ENCODE data around the gene KLF16.

DNA sequence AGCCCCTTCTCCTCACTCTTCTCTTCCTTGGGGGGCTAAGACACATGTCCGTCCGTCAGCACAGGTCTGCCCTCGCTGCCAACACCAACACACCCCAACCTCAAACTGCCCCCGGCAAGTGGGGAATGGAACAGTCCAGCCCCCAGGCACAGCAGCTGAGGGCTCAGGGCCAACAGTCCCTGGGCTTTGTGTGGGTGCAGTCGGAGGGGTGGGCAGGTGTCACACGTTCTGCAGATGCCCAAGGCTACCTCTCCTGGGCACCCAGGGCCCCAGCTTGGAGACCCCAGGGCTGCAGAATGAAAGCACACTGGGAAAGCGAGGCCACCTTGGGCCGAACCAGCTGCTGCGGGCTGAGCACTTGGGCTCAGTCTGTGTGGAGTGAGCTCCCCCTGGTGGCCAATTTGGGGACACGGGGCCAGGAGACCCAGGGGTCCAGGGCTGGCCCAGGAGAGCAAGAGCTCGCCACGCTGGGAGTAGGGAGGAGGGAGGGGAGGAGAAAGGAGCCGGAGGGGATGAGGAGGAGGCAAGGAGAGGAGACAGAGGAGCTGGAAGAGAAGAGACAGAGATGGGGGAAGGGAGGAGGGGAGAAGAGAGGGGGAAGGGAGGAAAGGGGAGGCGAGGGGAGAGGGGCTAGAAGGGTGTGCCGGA is 37.3 kb downstream of the KLF16 start:
- TF ChIP-seq, protein P1, sequence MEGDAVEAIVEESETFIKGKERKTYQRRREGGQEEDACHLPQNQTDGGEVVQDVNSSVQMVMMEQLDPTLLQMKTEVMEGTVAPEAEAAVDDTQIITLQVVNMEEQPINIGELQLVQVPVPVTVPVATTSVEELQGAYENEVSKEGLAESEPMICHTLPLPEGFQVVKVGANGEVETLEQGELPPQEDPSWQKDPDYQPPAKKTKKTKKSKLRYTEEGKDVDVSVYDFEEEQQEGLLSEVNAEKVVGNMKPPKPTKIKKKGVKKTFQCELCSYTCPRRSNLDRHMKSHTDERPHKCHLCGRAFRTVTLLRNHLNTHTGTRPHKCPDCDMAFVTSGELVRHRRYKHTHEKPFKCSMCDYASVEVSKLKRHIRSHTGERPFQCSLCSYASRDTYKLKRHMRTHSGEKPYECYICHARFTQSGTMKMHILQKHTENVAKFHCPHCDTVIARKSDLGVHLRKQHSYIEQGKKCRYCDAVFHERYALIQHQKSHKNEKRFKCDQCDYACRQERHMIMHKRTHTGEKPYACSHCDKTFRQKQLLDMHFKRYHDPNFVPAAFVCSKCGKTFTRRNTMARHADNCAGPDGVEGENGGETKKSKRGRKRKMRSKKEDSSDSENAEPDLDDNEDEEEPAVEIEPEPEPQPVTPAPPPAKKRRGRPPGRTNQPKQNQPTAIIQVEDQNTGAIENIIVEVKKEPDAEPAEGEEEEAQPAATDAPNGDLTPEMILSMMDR (IDR thresholded peaks at IDR 0.05): peak; percentile 94
- TF ChIP-seq ZFX (IDR thresholded peaks at IDR 0.05; ENCODE audit: borderline replicate concordance): no peak
